IMR-90 (cell line): ENCODE results near the gene PAM. TPM values are rescaled to one million over a fixed set of nuclear protein-coding genes. Genes with fewer than 3 reads are reported as not detected.

ENCODE experiments used
- ATAC-seq: fragments of 200-7000 bp; cut with Tn5 transposase; 2 replicates; pipeline ENCODE4 v1.9.1; 2020; ENCODE audit warnings: low read depth, mild to moderate bottlenecking, moderate library complexity
- BruUV-seq: library from RNA; stranded (reverse); fragments of 400-500 nt; replicated peaks from 2 replicates; lab custom pipeline; 2021; lab: Mats Ljungman, UMichigan
- CTCF ChIA-PET: fragments of 300-600 bp; formaldehyde crosslinking; extraction: SDS; loops from one replicate; lab custom pipeline; 2021; ENCODE audit warnings: antibody characterized with exemption; lab: Yijun Ruan, JAX
- POLR2A ChIA-PET: fragments of 300-600 bp; sonication (Branson Sonifier 250); formaldehyde crosslinking; loops from one replicate; lab custom pipeline; 2022; ENCODE audit warnings: antibody characterized with exemption; ENCODE audit not compliant: unreplicated experiment; lab: Charles Lee
- DNase-seq: peaks from one replicate; pipeline ENCODE4 v3.0.0; 2013
- H2AFZ ChIP-seq: replicated peaks from 2 replicates; pipeline ENCODE3; 2013; ENCODE audit warnings: low read length, mild to moderate bottlenecking; ENCODE audit not compliant: poor library complexity
- H2AK5ac ChIP-seq: 2 replicates; pipeline ENCODE4 v1.6.1; 2013; ENCODE audit warnings: low read depth, low read length, inconsistent platforms
- H2AK9ac ChIP-seq: replicated peaks from 2 replicates; pipeline ENCODE3; 2013; ENCODE audit warnings: mild to moderate bottlenecking, low read depth, low read length, moderate library complexity; ENCODE audit not compliant: poor library complexity
- H2BK120ac ChIP-seq: 2 replicates; pipeline ENCODE4 v1.6.1; 2013; ENCODE audit warnings: low read depth, low read length, inconsistent platforms
- H2BK15ac ChIP-seq: 3 replicates; pipeline ENCODE4 v1.6.1; 2013; ENCODE audit warnings: low read depth, low read length, inconsistent platforms
- H2BK20ac ChIP-seq: 2 replicates; pipeline ENCODE4 v1.6.1; 2013; ENCODE audit warnings: low read depth, mild to moderate bottlenecking, inconsistent platforms, low read length, moderate library complexity
- H2BK5ac ChIP-seq: 2 replicates; pipeline ENCODE4 v1.6.1; 2013; ENCODE audit warnings: mild to moderate bottlenecking, low read depth, low read length, inconsistent platforms; ENCODE audit not compliant: poor library complexity, severe bottlenecking
- H3K14ac ChIP-seq: replicated peaks from 2 replicates; pipeline ENCODE4 v1.6.1; 2013; ENCODE audit warnings: low read depth, low read length, inconsistent platforms
- H3K18ac ChIP-seq: 2 replicates; pipeline ENCODE4 v1.6.1; 2013; ENCODE audit warnings: low read depth, low read length, control low read depth
- H3K23ac ChIP-seq: 2 replicates; pipeline ENCODE4 v1.6.1; 2013; ENCODE audit warnings: low read depth, low read length, inconsistent platforms
- H3K27ac ChIP-seq: 2 replicates; pipeline ENCODE4 v1.5.1; 2013; ENCODE audit warnings: mild to moderate bottlenecking, control low read depth, low read length; ENCODE audit not compliant: insufficient read depth
- H3K27me3 ChIP-seq: 2 replicates; pipeline ENCODE4 v1.6.1; 2013; ENCODE audit warnings: low read length; ENCODE audit not compliant: control insufficient read depth, insufficient read depth
- H3K36me3 ChIP-seq: 2 replicates; pipeline ENCODE4 v1.6.1; 2013; ENCODE audit warnings: low read length, mixed read lengths; ENCODE audit not compliant: control insufficient read depth, insufficient read depth
- H3K4ac ChIP-seq: 2 replicates; pipeline ENCODE4 v1.6.1; 2013; ENCODE audit warnings: low read depth, low read length, inconsistent platforms
- H3K4me1 ChIP-seq: 2 replicates; pipeline ENCODE4 v1.6.1; 2013; ENCODE audit warnings: low read length, mixed read lengths; ENCODE audit not compliant: control insufficient read depth, insufficient read depth
- H3K4me2 ChIP-seq: 2 replicates; pipeline ENCODE4 v1.6.1; 2013; ENCODE audit warnings: low read depth, mild to moderate bottlenecking, control low read depth, low read length, moderate library complexity
- H3K4me3 ChIP-seq: 2 replicates; pipeline ENCODE4 v1.5.1; 2013; ENCODE audit warnings: low read depth, mild to moderate bottlenecking, control low read depth, low read length, moderate library complexity; ENCODE audit not compliant: insufficient read depth
- H3K56ac ChIP-seq: 2 replicates; pipeline ENCODE4 v1.6.1; 2013; ENCODE audit warnings: low read length, inconsistent platforms; ENCODE audit not compliant: insufficient read depth; ENCODE audit errors: extremely low read depth
- H3K79me1 ChIP-seq, 2 experiments: 2 replicates each; pipeline ENCODE4 v1.6.1; 2013; ENCODE audit warnings: low read length in 2 of 2, inconsistent platforms in 1 of 2, low read depth in 1 of 2
- H3K9ac ChIP-seq: 2 replicates; pipeline ENCODE4 v1.6.1; 2013; ENCODE audit warnings: low read depth, low read length, control low read depth
- H3K9me1 ChIP-seq: 2 replicates; pipeline ENCODE4 v1.6.1; 2013; ENCODE audit warnings: low read length, inconsistent platforms; ENCODE audit not compliant: insufficient read depth
- H3K9me3 ChIP-seq: 2 replicates; pipeline ENCODE4 v1.6.1; 2013; ENCODE audit warnings: low read length; ENCODE audit not compliant: control insufficient read depth, insufficient read depth
- H4K20me1 ChIP-seq: 2 replicates; pipeline ENCODE4 v1.6.1; 2013; ENCODE audit warnings: low read length, inconsistent platforms; ENCODE audit not compliant: insufficient read depth
- H4K5ac ChIP-seq: 2 replicates; pipeline ENCODE4 v1.6.1; 2013; ENCODE audit warnings: mild to moderate bottlenecking, low read depth, low read length, control low read depth
- H4K8ac ChIP-seq, 2 experiments: 2 replicates each; pipeline ENCODE4 v1.6.1; 2013; ENCODE audit warnings: low read depth in 2 of 2, low read length in 2 of 2, control low read depth in 1 of 2, inconsistent platforms in 1 of 2
- H4K91ac ChIP-seq: 2 replicates; pipeline ENCODE4 v1.6.1; 2013; ENCODE audit warnings: low read depth, low read length, inconsistent platforms; ENCODE audit not compliant: insufficient read depth
- CEBPB ChIP-seq: IDR thresholded peaks from 2 replicates; pipeline ENCODE4 v1.6.1; 2012; ENCODE audit warnings: low read depth, low read length, improper control_type of control experiment
- CHD1 ChIP-seq: IDR thresholded peaks from 2 replicates; pipeline ENCODE4 v1.6.1; 2012; ENCODE audit warnings: low read depth, low read length, improper control_type of control experiment
- CTCF ChIP-seq: conservative IDR thresholded peaks from 2 replicates; pipeline ENCODE4 v1.5.1; 2012; ENCODE audit warnings: mild to moderate bottlenecking, low read depth, low read length, improper control_type of control experiment
- FOS ChIP-seq: fragments of 150-350 bp; IDR thresholded peaks from 2 replicates; pipeline ENCODE4 v1.6.1; 2016; ENCODE audit warnings: low read depth, low read length
- MAFK ChIP-seq: IDR thresholded peaks from 2 replicates; pipeline ENCODE4 v1.6.1; 2012; ENCODE audit warnings: low read depth, low read length, improper control_type of control experiment
- MXI1 ChIP-seq: IDR thresholded peaks from 2 replicates; pipeline ENCODE4 v1.6.1; 2012; ENCODE audit warnings: low read depth, mild to moderate bottlenecking, low read length, moderate library complexity, borderline replicate concordance
- NFE2L2 ChIP-seq: fragments of 150-350 bp; IDR thresholded peaks from 2 replicates; pipeline ENCODE4 v1.6.1; 2016; ENCODE audit warnings: low read depth, mild to moderate bottlenecking, low read length
- RFX5 ChIP-seq: IDR thresholded peaks from 2 replicates; pipeline ENCODE4 v1.8.0; 2012; ENCODE audit warnings: low read depth, mild to moderate bottlenecking, low read length, moderate library complexity
- USF2 ChIP-seq: fragments of 150-350 bp; IDR thresholded peaks from 2 replicates; pipeline ENCODE4 v1.6.1; 2017; ENCODE audit warnings: mild to moderate bottlenecking, antibody characterized with exemption, low read length, low read depth
- WGBS, 2 experiments: methylation state at CpG; one replicate each; pipeline versions ENCODE4 v1.1.5 to v1.1.7; 2013; ENCODE audit warnings: missing lambda C conversion rate in 2 of 2; ENCODE audit not compliant: insufficient read length in 1 of 2; ENCODE audit errors: extremely low coverage in 2 of 2; 5-methylcytosine and 5-hydroxymethylcytosine counted together
- dilution Hi-C: fragments of 300-500 bp; cut with HindIII; formaldehyde crosslinking; loops from one replicate; pipeline ENCODE4 v1.14.3; 2018; ENCODE audit warnings: low sequenced_read_pairs; ENCODE audit not compliant: unreplicated experiment
- in situ Hi-C: fragments of 300-500 bp; cut with MboI; formaldehyde crosslinking; loops from 3 replicates; pipeline ENCODE4 v1.14.3; 2019; ENCODE audit warnings: low sequenced_read_pairs, inconsistent platforms, mixed read lengths
- intact Hi-C: fragments of 100-400 bp; cut with micrococcal nuclease; formaldehyde crosslinking; loops from 2 replicates; pipeline ENCODE4 v1.10.0; 2022
- polyA plus RNA-seq, 3 experiments: library from polyadenylated mRNA; depleted of rRNA; stranded (reverse); fragments of >200 nt; gene quantifications; 2 replicates each; pipeline ENCODE4 v1.2.3, GENCODE V29; 2012; ENCODE audit warnings: low replicate concordance in 1 of 3
- total RNA-seq: library from RNA; depleted of rRNA; stranded (reverse); fragments of >200 nt; gene quantifications from 2 replicates; pipeline ENCODE4 v1.2.3, GENCODE V29; 2012

The PAM gene
- total and polyA plus RNA-seq, 2 of the 4 experiments (the other 2 are of a cell fraction), result 115 to 179 TPM

- Histone ChIP-seq H4K5ac (no peak overlapping the region), H3K4me2 (no peak overlapping the region), H3K9me3 (no peaks in the 10 kb centered on the region), H3K4me1 (peaks cover 2% of the 10 kb centered on the region), H3K79me1 (peaks cover 11 to 32% of the 10 kb centered on the region in 2 experiments), H3K27ac (no peak overlapping the region), H2AK5ac (no peak overlapping the region), H3K4ac (no peak overlapping the region), H3K56ac (no peak overlapping the region), H3K14ac (no peak overlapping the region), H3K9ac (no peak overlapping the region), H3K4me3 (no peak overlapping the region), H2BK20ac (no peak overlapping the region), H2BK15ac (no peak overlapping the region), H4K91ac (no peak overlapping the region), H2BK5ac (no peak overlapping the region), H3K18ac (no peak overlapping the region), H4K8ac (no peak overlapping the region), H3K36me3 (peaks cover 8% of the 10 kb centered on the region), H2AK9ac (no peak overlapping the region), H2AFZ (no peak overlapping the region), H3K27me3 (no peaks in the 10 kb centered on the region), H2BK120ac (no peak overlapping the region), H3K23ac (no peak overlapping the region), H3K9me1 (peaks cover 5% of the 10 kb centered on the region; the same call in 1 of the 2 replicates), H4K20me1 (no peaks in the 10 kb centered on the region)
- no CpG with 5 or more reads among the region's 1 CpG for WGBS, 2 experiments
- no peak for DNase-seq
- in situ Hi-C loops (no loop called here), dilution Hi-C loops (no loop called here), intact Hi-C loops (loop anchor here (5.0 kb wide), 4 partner anchors 103 to 187 kb away; partner anchors contain the start of gene PAM)
- no peak for ATAC-seq
- ChIA-PET POLR2A (interaction anchor here (0.6 kb wide), 1 partner anchor 114 kb away, joined by 4 read pairs; no protein-coding TSS in a partner anchor), CTCF (no interaction called here)
- BruUV-seq, result no TSS peak
- TF ChIP-seq USF2, result no peak
- no peak for TF ChIP-seq CTCF
- TF ChIP-seq CHD1, result no peak
- no peak for TF ChIP-seq MXI1
- no peak for TF ChIP-seq RFX5
- no peak for TF ChIP-seq NFE2L2
- no peak for TF ChIP-seq FOS
- TF ChIP-seq MAFK, result no peak
- no peak for TF ChIP-seq CEBPB
Observed at GRCh38 chr5:102869230-102869629, 114.1 kb downstream of the PAM start.
